Measurements from ENCODE around the gene MTHFSD.

DNA sequence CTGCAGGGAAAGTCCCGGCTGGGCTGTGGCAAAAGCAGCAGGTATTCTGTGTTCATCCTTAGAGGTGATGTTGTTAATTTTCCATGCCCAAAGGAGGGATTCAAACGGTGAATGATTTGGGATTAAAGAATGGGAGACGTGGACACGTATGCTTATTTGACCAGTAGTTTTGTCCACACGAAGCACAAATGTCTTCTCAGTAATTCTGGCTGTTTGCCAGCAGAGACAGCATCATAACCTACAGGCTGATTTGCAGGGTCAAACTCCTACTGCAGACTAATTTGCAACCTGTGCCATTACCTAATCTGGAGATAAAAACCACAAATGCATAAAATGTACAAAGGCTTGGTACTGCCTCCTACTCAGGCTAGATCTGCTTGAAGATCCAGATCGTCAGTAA lies 14.1 kb downstream of the MTHFSD start:
- no peak for TF ChIP-seq POLR2AphosphoS5 (IDR thresholded peaks at IDR 0.05)
- TF ChIP-seq POLR2A (IDR thresholded peaks at IDR 0.05) = no peak
- TF ChIP-seq, protein P1, sequence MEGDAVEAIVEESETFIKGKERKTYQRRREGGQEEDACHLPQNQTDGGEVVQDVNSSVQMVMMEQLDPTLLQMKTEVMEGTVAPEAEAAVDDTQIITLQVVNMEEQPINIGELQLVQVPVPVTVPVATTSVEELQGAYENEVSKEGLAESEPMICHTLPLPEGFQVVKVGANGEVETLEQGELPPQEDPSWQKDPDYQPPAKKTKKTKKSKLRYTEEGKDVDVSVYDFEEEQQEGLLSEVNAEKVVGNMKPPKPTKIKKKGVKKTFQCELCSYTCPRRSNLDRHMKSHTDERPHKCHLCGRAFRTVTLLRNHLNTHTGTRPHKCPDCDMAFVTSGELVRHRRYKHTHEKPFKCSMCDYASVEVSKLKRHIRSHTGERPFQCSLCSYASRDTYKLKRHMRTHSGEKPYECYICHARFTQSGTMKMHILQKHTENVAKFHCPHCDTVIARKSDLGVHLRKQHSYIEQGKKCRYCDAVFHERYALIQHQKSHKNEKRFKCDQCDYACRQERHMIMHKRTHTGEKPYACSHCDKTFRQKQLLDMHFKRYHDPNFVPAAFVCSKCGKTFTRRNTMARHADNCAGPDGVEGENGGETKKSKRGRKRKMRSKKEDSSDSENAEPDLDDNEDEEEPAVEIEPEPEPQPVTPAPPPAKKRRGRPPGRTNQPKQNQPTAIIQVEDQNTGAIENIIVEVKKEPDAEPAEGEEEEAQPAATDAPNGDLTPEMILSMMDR (IDR thresholded peaks at IDR 0.05) = no peak
